Ovary (tissue), 3 donors: ENCODE data around the gene ANKH.

Source experiments
- POLR2A ChIP-seq: fragments of 450-650 bp; IDR thresholded peaks from one replicate; pipeline ENCODE4 v1.6.1; 2017; ENCODE audit warnings: antibody characterized with exemption, mild to moderate bottlenecking, moderate library complexity
- TF ChIP-seq, protein P1 (sequence below), 3 donors: fragments of 450-650 bp in 2 of 3; fragments of 200-600 bp in 1 of 3; IDR thresholded peaks; one replicate each; pipeline versions ENCODE4 v1.5.1 to v1.8.0; 2016 to 2022; ENCODE audit warnings: antibody characterized with exemption in 3 of 3, mild to moderate bottlenecking in 1 of 3
- donor health status: DM: no; HTN: no; CAD: no.

DNA sequence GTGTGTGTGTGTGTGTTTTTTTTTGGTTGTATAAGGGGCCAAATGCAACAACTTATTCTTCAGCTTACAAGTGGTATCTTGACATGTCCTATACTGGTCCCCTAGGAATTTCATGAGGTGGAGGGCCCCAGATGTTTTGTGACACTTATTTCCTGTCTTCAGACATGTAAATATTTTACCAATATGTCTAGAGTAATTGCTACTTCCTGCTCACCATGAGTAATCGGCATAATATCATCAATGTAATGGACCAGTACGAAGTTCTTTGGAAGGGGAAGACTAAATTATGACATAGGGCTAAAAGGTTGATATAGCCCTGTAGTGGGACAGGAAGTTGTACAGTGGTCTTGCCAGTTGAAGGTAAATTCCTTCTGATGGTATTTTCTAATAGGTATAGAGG, 210.7 kb downstream of the ANKH start:
- TF ChIP-seq, protein P1, sequence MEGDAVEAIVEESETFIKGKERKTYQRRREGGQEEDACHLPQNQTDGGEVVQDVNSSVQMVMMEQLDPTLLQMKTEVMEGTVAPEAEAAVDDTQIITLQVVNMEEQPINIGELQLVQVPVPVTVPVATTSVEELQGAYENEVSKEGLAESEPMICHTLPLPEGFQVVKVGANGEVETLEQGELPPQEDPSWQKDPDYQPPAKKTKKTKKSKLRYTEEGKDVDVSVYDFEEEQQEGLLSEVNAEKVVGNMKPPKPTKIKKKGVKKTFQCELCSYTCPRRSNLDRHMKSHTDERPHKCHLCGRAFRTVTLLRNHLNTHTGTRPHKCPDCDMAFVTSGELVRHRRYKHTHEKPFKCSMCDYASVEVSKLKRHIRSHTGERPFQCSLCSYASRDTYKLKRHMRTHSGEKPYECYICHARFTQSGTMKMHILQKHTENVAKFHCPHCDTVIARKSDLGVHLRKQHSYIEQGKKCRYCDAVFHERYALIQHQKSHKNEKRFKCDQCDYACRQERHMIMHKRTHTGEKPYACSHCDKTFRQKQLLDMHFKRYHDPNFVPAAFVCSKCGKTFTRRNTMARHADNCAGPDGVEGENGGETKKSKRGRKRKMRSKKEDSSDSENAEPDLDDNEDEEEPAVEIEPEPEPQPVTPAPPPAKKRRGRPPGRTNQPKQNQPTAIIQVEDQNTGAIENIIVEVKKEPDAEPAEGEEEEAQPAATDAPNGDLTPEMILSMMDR (IDR thresholded peaks at IDR 0.05), result no peak
- no peak for TF ChIP-seq POLR2A
